ENCODE data around the gene GSAP.

GSAP gene

GRCh38 chr7:77270094-77270480 is 146.1 kb downstream of the GSAP start:
- no peak for DNase-seq

GRCh38 chr7:77269360-77270093 is 146.6 kb downstream of the GSAP start:
- peak in 1 of 2 experiments; percentile 16 for DNase-seq

- DNase-seq: no peak
Observed at GRCh38 chr7:77266291-77266794, 149.8 kb downstream of the GSAP start.

GRCh38 chr7:77265666-77266065 is 150.5 kb downstream of the GSAP start:
- DNase-seq: no peak

GRCh38 chr7:77262316-77262715 is 153.8 kb downstream of the GSAP start:
- no peak for DNase-seq

Data from Kasumi-1 (cell line).